ENCODE measurements around the gene LAMA2. TPM values are rescaled to one million over a fixed set of nuclear protein-coding genes. Genes with fewer than 3 reads are reported as not detected.

Gene LAMA2
- total and polyA plus RNA-seq, 2 of the 8 experiments (the other 6 are each of a cell fraction or from before 2014, with no cell fraction given): 1.3 to 3.8 TPM

DNA sequence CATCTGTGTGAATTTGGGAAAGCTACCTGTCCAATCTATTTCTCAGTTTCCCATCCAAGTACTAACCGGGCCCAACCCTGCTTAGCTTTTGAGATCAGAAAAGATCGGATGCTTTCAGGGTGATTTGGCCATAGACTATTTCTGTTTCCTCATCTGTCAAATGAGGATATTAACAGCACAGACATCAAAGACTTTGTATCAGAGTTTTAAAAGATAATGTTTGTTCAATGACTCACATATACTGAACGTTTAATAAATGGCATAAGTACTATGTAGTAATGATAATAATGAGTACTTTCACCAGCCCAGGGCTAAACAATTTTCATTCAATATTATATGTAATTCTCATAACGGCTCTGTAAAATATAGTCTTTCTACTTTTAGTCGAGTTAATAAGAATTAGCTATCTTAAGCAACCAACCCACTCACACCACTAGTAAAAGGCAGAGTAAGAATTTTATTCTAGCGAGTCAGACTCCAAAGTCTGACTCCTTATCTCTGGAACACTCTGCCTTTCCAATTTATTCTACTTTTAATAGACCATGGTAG lies 610.5 kb downstream of the LAMA2 start (continued):
- no peak for TF ChIP-seq SP2 (IDR thresholded peaks at IDR 0.05; ENCODE audit: low read length)
- no peak for TF ChIP-seq RBBP5 (IDR thresholded peaks at IDR 0.05; ENCODE audit: borderline replicate concordance, low read depth, low read length)
